Esophagus squamous epithelium (tissue), 5 donors: ENCODE results near the gene AHDC1. TPM values are rescaled to one million over a fixed set of nuclear protein-coding genes. Genes with fewer than 3 reads are reported as not detected.

Source experiments
- DNase-seq: peaks from one replicate; lab custom pipeline; 2025; lab: John Stamatoyannopoulos, UW
- H3K27ac ChIP-seq, 4 donors: fragments of 200-600 bp; sonication (generic); one replicate each; pipeline ENCODE4 v1.5.1; 2016 to 2019; ENCODE audit warnings: mild to moderate bottlenecking in 1 of 4
- H3K27me3 ChIP-seq, 4 donors: fragments of 200-600 bp; sonication (generic); 1 replicate in 3 of 4; 2 replicates in 1 of 4; pipeline versions ENCODE4 v1.5.1 to v1.6.0; 2017 to 2021; ENCODE audit warnings: antibody characterized with exemption in 1 of 4
- H3K36me3 ChIP-seq, 3 donors: fragments of 200-600 bp; sonication (generic); one replicate each; pipeline ENCODE4 v1.5.1; 2016 to 2019
- H3K4me1 ChIP-seq, 3 donors: fragments of 200-600 bp; sonication (generic); one replicate each; pipeline ENCODE4 v1.5.1; 2017 to 2019
- H3K4me3 ChIP-seq, 4 donors: fragments of 200-600 bp; sonication (generic); 1 replicate in 3 of 4; 2 replicates in 1 of 4; pipeline ENCODE4 v1.5.1; 2016 to 2019; ENCODE audit warnings: mild to moderate bottlenecking in 2 of 4, moderate library complexity in 1 of 4
- H3K9me3 ChIP-seq, 3 donors: fragments of 200-600 bp; sonication (generic); one replicate each; pipeline ENCODE4 v1.5.1; 2016 to 2019
- CTCF ChIP-seq, 6 experiments: fragments of 450-650 bp in 4 of 6; fragments of 200-600 bp in 2 of 6; sonication (generic) in 2 of 6; IDR thresholded peaks; one replicate each; pipeline ENCODE4 v1.5.1; 2016 to 2019; ENCODE audit warnings: antibody characterized with exemption in 6 of 6, mild to moderate bottlenecking in 4 of 6, moderate library complexity in 4 of 6
- POLR2A ChIP-seq, 4 donors: fragments of 450-650 bp; IDR thresholded peaks; one replicate each; pipeline ENCODE4 v1.6.1; 2017; ENCODE audit warnings: antibody characterized with exemption in 4 of 4, mild to moderate bottlenecking in 4 of 4, moderate library complexity in 3 of 4
- WGBS, 2 donors: methylation state at CpG; one replicate each; pipeline ENCODE4 v1.1.5; 2018; 5-methylcytosine and 5-hydroxymethylcytosine counted together
- intact Hi-C: fragments of 100-400 bp; cut with DNase I; formaldehyde crosslinking; loops from one replicate; pipeline ENCODE4 v1.15.0; 2022
- total RNA-seq, 4 donors: library from RNA; depleted of rRNA; stranded (reverse); fragments of >200 nt; gene quantifications; one replicate each; pipeline ENCODE4 v1.1.0, GENCODE V29; 2016
- donor health status: DM: yes; HTN: yes; CAD: no.

The AHDC1 gene
- total RNA-seq, 4 donors from 2014 or later = 22.2 to 112 (median 30.6) TPM

GRCh38 chr1:27589841-27590426 is 14.0 kb downstream of the AHDC1 start:
- intact Hi-C loops = no loop called here
- H3K27me3 ChIP-seq = no peaks in the 10 kb centered on the region
- peak overlapping the region; percentile 61 to 99 (median 92) for H3K27ac ChIP-seq
- H3K4me1 ChIP-seq = peaks cover 49 to 98% (median 70%) of the 10 kb centered on the region in 3 donors
- no peak for DNase-seq
- peaks cover 0 to 85% (median 0%) of the 10 kb centered on the region in 3 donors for H3K36me3 ChIP-seq
- WGBS, 2 donors = 60% methylated on average over 1 of the region's 13 CpGs; no CpG with 5 or more reads in 1 of the 2 donors
- no peaks in the 10 kb centered on the region for H3K9me3 ChIP-seq
- no peak overlapping the region for H3K4me3 ChIP-seq
- TF ChIP-seq POLR2A (IDR thresholded peaks at IDR 0.05) (no peak), CTCF (IDR thresholded peaks at IDR 0.05) (no peak)

- 58 to 80% methylated on average over 4 to 6 of the region's 6 CpGs for WGBS, 2 donors
- H3K27ac ChIP-seq = peak overlapping the region; percentile 61 to 99 (median 92)
- no peak overlapping the region for H3K4me3 ChIP-seq
- H3K36me3 ChIP-seq = peaks cover 0 to 85% (median 0%) of the 10 kb centered on the region in 3 donors
- peaks cover 45 to 98% (median 69%) of the 10 kb centered on the region in 3 donors for H3K4me1 ChIP-seq
- TF ChIP-seq POLR2A (IDR thresholded peaks at IDR 0.05) = no peak
- TF ChIP-seq CTCF (IDR thresholded peaks at IDR 0.05) = no peak
- no peaks in the 10 kb centered on the region for H3K27me3 ChIP-seq
- no peak for DNase-seq
- no peaks in the 10 kb centered on the region for H3K9me3 ChIP-seq
- intact Hi-C loops = no loop called here
Observed at GRCh38 chr1:27589441-27589840, 14.5 kb downstream of the AHDC1 start.

- peaks cover 38 to 98% (median 68%) of the 10 kb centered on the region in 3 donors for H3K4me1 ChIP-seq
- no peak for DNase-seq
- 60% methylated on average over 11 to 12 of the region's 12 CpGs for WGBS, 2 donors
Observed at GRCh38 chr1:27588256-27589232, 15.4 kb downstream of the AHDC1 start.

GRCh38 chr1:27585684-27586083 is 18.3 kb downstream of the AHDC1 start:
- WGBS, 2 donors = 65 to 71% methylated on average over 3 of the region's 3 CpGs
- H3K9me3 ChIP-seq = no peaks in the 10 kb centered on the region
- H3K27ac ChIP-seq = peak overlapping the region in 3 of 4 donors; percentile 50 to 96 (median 77)
- intact Hi-C loops = no loop called here
- H3K4me1 ChIP-seq = peaks cover 16 to 98% (median 39%) of the 10 kb centered on the region in 3 donors
- no peak overlapping the region for H3K4me3 ChIP-seq
- DNase-seq = no peak
- no peaks in the 10 kb centered on the region for H3K27me3 ChIP-seq
- TF ChIP-seq POLR2A (IDR thresholded peaks at IDR 0.05) (no peak), CTCF (IDR thresholded peaks at IDR 0.05) (no peak)
- H3K36me3 ChIP-seq = peaks cover 0 to 72% (median 0%) of the 10 kb centered on the region in 3 donors

More at GRCh38 chr1:27588256-27589232, 15.4 kb downstream of the AHDC1 start:
- H3K36me3 ChIP-seq = peaks cover 0 to 77% (median 0%) of the 10 kb centered on the region in 3 donors
- peak overlapping the region; percentile 4 to 99 (median 92) for H3K27ac ChIP-seq
- no peaks in the 10 kb centered on the region for H3K9me3 ChIP-seq
- TF ChIP-seq POLR2A (IDR thresholded peaks at IDR 0.05) = no peak
- TF ChIP-seq CTCF (IDR thresholded peaks at IDR 0.05) = no peak
- no peaks in the 10 kb centered on the region for H3K27me3 ChIP-seq
- H3K4me3 ChIP-seq = no peak overlapping the region
- intact Hi-C loops = no loop called here
